Small intestine (tissue), 7 donors: ENCODE measurements around the gene TRIM24. TPM values are rescaled to one million over a fixed set of nuclear protein-coding genes. Genes with fewer than 3 reads are reported as not detected.

Experiments used
- DNase-seq, 2 donors: peaks; one replicate each; pipeline versions ENCODE4 v3.0.0 to v3.0.0-alpha.2; 2013
- FAIRE-seq: peaks from 2 replicates; lab custom pipeline; 2012; peaks lifted over from hg19 to GRCh38; lab: Jason Lieb, UNC
- H3K27ac ChIP-seq, 3 donors: one replicate each; pipeline ENCODE4 v1.5.1; 2013; ENCODE audit warnings: low read length in 2 of 3, mild to moderate bottlenecking in 2 of 3, control low read depth in 1 of 3, inconsistent platforms in 1 of 3, low read depth in 1 of 3, moderate library complexity in 1 of 3
- H3K27me3 ChIP-seq, 3 donors: one replicate each; pipeline ENCODE4 v1.6.1; 2013; ENCODE audit warnings: low read length in 3 of 3, inconsistent platforms in 1 of 3; ENCODE audit not compliant: control insufficient read depth in 3 of 3, insufficient read depth in 3 of 3
- H3K36me3 ChIP-seq, 3 donors: one replicate each; pipeline ENCODE4 v1.6.1; 2013; ENCODE audit warnings: low read length in 3 of 3, inconsistent platforms in 1 of 3, low read depth in 1 of 3, mild to moderate bottlenecking in 1 of 3, moderate library complexity in 1 of 3; ENCODE audit not compliant: control insufficient read depth in 3 of 3, insufficient read depth in 2 of 3
- H3K4me1 ChIP-seq, 3 donors: one replicate each; pipeline ENCODE4 v1.6.1; 2013; ENCODE audit warnings: low read length in 2 of 3, inconsistent platforms in 1 of 3, low read depth in 1 of 3, mild to moderate bottlenecking in 1 of 3, moderate library complexity in 1 of 3; ENCODE audit not compliant: control insufficient read depth in 3 of 3, insufficient read depth in 2 of 3
- H3K4me3 ChIP-seq, 3 donors: one replicate each; pipeline ENCODE4 v1.5.1; 2013; ENCODE audit warnings: low read length in 3 of 3, control low read depth in 1 of 3, inconsistent platforms in 1 of 3, low read depth in 1 of 3, mild to moderate bottlenecking in 1 of 3, moderate library complexity in 1 of 3
- H3K9me3 ChIP-seq, 2 donors: one replicate each; pipeline ENCODE4 v1.6.1; 2013; ENCODE audit warnings: low read depth in 1 of 2, low read length in 1 of 2; ENCODE audit not compliant: control insufficient read depth in 2 of 2, insufficient read depth in 1 of 2
- WGBS, 3 donors: extraction: QIAGEN DNeasy Blood & Tissue Kit; methylation state at CpG; one replicate each; pipeline ENCODE4 v1.1.7; 2013; 5-methylcytosine and 5-hydroxymethylcytosine counted together
- polyA plus RNA-seq, 4 donors: library from polyadenylated mRNA; stranded (reverse) in 3 of 4; unstranded in 1 of 4; fragments of 200-250 nt in 3 of 4; fragments of 120-200 nt in 1 of 4; gene quantifications; one replicate each; pipeline versions ENCODE4 v1.2.1 to v1.2.3, GENCODE V29; 2013
- donor health status: healthy with polysubstance abuse.
- donor health status: control.
- donor health status: control.
- donor health status: Bipolar disorder and iron deficiency.
- donor health status: healthy.

TRIM24 gene
- polyA plus RNA-seq, 4 donors: 5.8 to 37.3 (median 9.8) TPM

DNA sequence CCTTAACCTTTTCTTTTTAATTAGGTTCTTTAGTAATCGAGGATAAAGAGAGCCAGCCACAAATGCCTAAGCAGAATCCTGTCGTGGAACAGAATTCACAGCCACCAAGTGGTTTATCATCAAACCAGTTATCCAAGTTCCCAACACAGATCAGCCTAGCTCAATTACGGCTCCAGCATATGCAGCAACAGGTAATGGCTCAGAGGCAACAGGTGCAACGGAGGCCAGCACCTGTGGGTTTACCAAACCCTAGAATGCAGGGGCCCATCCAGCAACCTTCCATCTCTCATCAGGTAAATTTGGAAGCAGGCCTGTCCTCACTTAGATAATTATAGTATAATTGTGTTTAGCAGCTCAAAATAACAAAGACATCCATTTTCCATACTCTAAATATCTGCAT is 94.6 kb downstream of the TRIM24 start:
- WGBS, 3 donors: 99 to 100% (median 99%) methylated on average over 4 of the region's 4 CpGs
- Histone ChIP-seq H3K4me3 (no peak overlapping the region), H3K27ac (no peak overlapping the region), H3K4me1 (no peaks in the 10 kb centered on the region), H3K27me3 (no peaks in the 10 kb centered on the region), H3K36me3 (peaks cover 13 to 45% (median 37%) of the 10 kb centered on the region in 3 donors), H3K9me3 (peaks cover 2 to 56% of the 10 kb centered on the region in 2 donors)
- DNase-seq (no peak), FAIRE-seq (no peak)

DNA sequence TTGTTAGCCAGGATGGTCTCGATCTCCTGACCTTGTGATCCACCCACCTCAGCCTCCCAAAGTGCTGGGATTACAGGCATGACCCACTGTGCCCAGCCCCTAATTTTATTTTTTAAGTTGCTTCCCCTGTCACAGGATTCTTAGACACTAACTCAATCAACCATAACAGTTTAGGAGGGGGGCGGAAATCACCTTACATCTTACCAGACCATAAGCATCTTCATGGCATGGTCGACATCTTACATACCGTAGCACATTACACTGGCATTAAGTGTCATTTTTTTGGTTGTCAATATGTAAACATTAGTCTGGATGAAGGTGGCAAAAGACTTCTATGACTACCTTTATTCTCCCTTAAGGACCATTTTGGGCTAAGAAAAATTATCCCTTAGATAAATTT is 95.6 kb downstream of the TRIM24 start:
- 97 to 100% (median 99%) methylated on average over 4 of the region's 4 CpGs for WGBS, 3 donors
- FAIRE-seq (no peak), DNase-seq (no peak)
- no peak overlapping the region for H3K27ac ChIP-seq
- peaks cover 21 to 55% (median 42%) of the 10 kb centered on the region in 3 donors for H3K36me3 ChIP-seq
- H3K27me3 ChIP-seq: no peaks in the 10 kb centered on the region
- H3K4me1 ChIP-seq: no peaks in the 10 kb centered on the region
- H3K9me3 ChIP-seq: peaks cover 2 to 63% of the 10 kb centered on the region in 2 donors
- no peak overlapping the region for H3K4me3 ChIP-seq

DNA sequence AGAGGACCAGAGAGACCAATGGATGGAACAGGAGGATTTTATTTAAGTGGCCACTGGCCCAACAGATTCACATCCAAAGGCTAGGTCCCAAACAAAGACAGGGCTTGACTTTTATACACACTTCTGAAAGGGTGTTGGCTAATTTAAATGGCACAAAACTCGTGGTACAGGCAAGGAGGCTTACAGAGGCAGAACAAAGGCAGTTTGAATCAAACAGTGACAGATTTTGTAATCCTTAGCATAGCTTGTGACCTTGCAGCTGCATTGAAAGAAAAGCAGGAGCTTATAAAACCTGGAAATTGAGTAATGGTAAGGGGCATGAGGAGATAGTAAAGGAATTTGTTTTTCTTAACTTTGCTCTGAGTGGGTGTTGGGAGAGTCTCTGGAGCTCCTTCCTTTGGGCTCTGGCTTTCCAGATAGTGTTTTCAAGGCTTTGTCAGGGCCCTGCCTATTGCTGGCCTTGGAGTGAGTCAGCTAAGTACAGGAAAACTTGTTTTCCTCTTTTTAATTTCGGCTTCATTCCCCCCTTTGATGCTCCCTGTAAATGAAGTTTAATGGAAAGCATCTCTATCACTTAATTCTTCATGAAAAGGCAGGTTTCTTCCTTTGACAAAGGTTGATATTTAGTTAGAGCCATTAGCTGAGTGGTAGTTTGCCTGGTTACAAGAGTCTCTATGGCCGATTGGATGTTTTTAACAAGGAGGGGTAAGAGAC is 96.9 kb downstream of the TRIM24 start:
- DNase-seq (peak in 1 of 2 donors; percentile 31), FAIRE-seq (no peak)
- WGBS, 3 donors: 95 to 96% (median 95%) methylated on average over 3 of the region's 3 CpGs

DNA sequence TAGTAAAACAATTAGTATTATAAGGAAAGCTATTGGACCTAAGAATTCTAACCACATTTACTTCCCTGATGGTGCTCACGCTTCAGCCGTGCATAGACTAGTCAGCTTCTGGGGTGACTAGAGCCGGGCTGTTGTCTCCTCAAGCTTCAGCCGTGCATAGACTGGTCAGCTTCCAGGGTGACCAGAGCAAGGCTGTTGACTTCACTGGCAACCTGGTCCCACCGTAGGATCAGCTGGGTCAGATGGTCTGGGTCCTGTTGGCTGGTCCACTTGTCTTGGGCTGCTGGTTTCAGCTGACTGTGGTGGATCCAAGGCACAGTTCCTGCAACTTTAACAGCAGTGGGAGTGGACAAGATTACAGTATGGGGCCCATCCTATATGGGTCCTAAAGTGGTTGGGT is 99.4 kb downstream of the TRIM24 start:
- Histone ChIP-seq H3K4me3 (no peak overlapping the region), H3K27ac (no peak overlapping the region), H3K27me3 (no peaks in the 10 kb centered on the region), H3K36me3 (peaks cover 21 to 81% (median 38%) of the 10 kb centered on the region in 3 donors), H3K4me1 (no peaks in the 10 kb centered on the region), H3K9me3 (peaks cover 2 to 89% of the 10 kb centered on the region in 2 donors)
- no peak for DNase-seq
- FAIRE-seq: no peak
- WGBS, 3 donors: 96 to 98% (median 96%) methylated on average over 5 of the region's 5 CpGs

More for the DNA sequence above, 96.9 kb downstream of the TRIM24 start:
- no peak overlapping the region for H3K4me3 ChIP-seq
- no peaks in the 10 kb centered on the region for H3K27me3 ChIP-seq
- H3K9me3 ChIP-seq: peaks cover 2 to 70% of the 10 kb centered on the region in 2 donors
- H3K36me3 ChIP-seq: peaks cover 21 to 61% (median 37%) of the 10 kb centered on the region in 3 donors
- H3K27ac ChIP-seq: no peak overlapping the region
- H3K4me1 ChIP-seq: no peaks in the 10 kb centered on the region

DNA sequence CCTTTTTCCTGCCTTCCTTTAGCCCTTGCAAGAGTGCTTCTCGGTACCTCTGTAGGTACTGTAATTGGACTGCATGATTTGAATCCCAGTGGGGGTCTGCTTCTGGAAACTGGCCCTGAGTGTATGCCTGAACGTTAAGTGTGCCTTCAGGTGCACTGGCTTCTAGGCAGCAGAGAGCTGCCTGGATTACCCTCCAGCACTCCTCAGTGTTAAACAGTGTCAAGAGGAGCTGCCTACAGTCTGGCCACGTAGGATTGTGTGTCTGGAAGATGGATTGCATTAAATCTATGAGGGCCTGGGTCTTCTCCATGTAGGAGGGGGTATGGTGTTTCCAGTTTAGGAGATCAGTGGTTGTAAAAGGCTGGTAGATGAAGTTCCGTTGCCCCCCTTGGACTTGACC is 103.7 kb downstream of the TRIM24 start:
- Histone ChIP-seq H3K36me3 (peaks cover 16 to 79% (median 18%) of the 10 kb centered on the region in 3 donors), H3K27me3 (no peaks in the 10 kb centered on the region), H3K4me1 (no peaks in the 10 kb centered on the region), H3K27ac (no peak overlapping the region), H3K4me3 (no peak overlapping the region), H3K9me3 (peaks cover 0 to 86% of the 10 kb centered on the region in 2 donors)
- no peak for FAIRE-seq
- 77 to 86% (median 81%) methylated on average over 4 of the region's 4 CpGs for WGBS, 3 donors
- DNase-seq: no peak

DNA sequence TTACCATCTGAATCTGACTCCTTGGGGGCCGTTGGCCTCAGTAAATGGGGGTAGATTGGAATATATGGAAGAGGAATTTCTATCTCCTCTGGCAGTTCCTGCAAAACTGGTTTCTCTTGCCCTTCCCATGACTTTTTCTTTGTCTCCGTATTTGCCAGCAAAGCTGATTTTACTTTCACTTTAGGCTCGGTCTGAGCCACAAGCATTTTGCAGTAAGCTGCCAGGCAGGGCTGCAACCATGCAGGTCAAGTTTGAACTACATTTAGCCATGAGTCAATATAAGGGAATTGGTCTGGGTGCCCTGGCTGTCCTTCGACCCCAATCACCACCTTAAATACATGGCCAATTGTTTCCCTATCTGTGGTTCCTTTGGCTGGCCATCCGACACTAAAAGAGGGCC is 104.3 kb downstream of the TRIM24 start:
- Histone ChIP-seq H3K36me3 (peaks cover 16 to 74% (median 18%) of the 10 kb centered on the region in 3 donors), H3K4me1 (no peaks in the 10 kb centered on the region), H3K9me3 (peaks cover 0 to 80% of the 10 kb centered on the region in 2 donors), H3K27ac (no peak overlapping the region), H3K27me3 (no peaks in the 10 kb centered on the region), H3K4me3 (no peak overlapping the region)
- WGBS, 3 donors: 65 to 83% (median 74%) methylated on average over 5 of the region's 5 CpGs
- FAIRE-seq (no peak), DNase-seq (peak in 1 of 2 donors; percentile 23)

DNA sequence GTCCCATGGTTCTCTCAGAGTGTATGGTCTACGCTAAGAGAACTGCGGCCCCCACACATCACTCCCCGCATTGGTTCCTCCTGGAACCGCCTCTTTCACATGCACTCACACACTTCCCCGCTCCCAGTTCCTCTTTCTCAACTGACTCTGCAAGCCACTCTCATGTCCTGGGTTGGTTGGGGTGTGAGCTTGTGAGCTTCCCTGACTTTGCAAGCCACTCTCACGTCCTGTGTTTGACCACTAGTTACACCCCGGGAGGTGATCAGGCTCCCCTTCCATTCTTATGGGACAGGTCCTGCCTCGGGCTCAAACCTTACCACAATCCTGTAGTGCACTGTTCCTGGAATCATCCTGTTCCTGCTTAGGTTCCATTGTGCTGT is 105.0 kb downstream of the TRIM24 start:
- H3K27ac ChIP-seq: no peak overlapping the region
- peaks cover 13 to 71% (median 16%) of the 10 kb centered on the region in 3 donors for H3K36me3 ChIP-seq
- no peaks in the 10 kb centered on the region for H3K4me1 ChIP-seq
- WGBS, 3 donors: 94 to 98% (median 95%) methylated on average over 8 of the region's 8 CpGs
- H3K27me3 ChIP-seq: no peaks in the 10 kb centered on the region
- H3K4me3 ChIP-seq: no peak overlapping the region
- H3K9me3 ChIP-seq: peaks cover 0 to 73% of the 10 kb centered on the region in 2 donors
- FAIRE-seq: no peak
- DNase-seq: no peak

DNA sequence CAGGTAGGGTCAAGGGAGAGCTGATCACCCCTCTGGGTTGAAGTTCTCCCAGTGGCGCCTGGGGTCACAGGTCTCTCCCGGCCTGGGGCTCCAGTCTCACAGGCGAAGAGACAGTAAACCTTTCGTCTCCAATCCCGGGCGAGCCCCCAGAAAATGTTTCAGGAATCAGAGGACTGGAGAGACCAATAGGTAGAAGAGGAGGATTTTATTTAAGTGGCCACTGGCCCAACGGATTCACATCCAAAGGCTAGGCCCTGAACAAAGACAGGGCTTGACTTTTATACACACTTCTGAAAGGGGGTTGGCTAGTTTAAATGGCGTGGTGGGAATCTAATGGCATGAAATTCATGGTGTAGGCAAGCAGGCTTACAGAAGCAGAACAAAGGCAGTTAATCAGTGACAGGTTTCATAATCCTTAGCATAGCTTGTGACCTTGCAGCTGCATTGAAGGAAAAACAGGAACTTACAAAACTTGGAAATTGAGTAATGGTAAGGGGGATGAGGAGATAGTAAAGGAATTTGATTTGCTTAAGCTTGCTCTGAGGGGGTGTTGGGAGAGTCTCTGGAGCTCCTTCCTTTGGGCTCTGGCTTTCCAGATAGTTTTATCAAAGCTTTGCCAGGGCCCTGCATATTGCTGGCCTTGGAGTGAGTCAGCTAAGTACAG is 105.5 kb downstream of the TRIM24 start:
- DNase-seq: peak in 1 of 2 donors; percentile 30
- no peak overlapping the region for H3K27ac ChIP-seq
- peaks cover 10 to 67% (median 13%) of the 10 kb centered on the region in 3 donors for H3K36me3 ChIP-seq
- no peaks in the 10 kb centered on the region for H3K4me1 ChIP-seq
- no peak overlapping the region for H3K4me3 ChIP-seq
- FAIRE-seq: no peak
- 98 to 99% (median 98%) methylated on average over 8 of the region's 8 CpGs for WGBS, 3 donors
- peaks cover 0 to 68% of the 10 kb centered on the region in 2 donors for H3K9me3 ChIP-seq
- H3K27me3 ChIP-seq: no peaks in the 10 kb centered on the region
